Endothelial cell of umbilical vein (primary cell): ENCODE measurements around the gene DHRS1. TPM values are rescaled to one million over a fixed set of nuclear protein-coding genes. Genes with fewer than 3 reads are reported as not detected.
"Not testable (repeated sequence)": the region's sequence is repeated elsewhere in the genome, so short reads cannot be mapped to it uniquely, and the experiment has no call there.

ENCODE experiments used
- BruUV-seq: library from RNA; stranded (reverse); fragments of 400-500 nt; replicated peaks from 2 replicates; lab custom pipeline; 2021; lab: Mats Ljungman, UMichigan
- CTCF ChIA-PET: fragments of 300-600, 350-600 bp; sonication (Branson Sonifier 250); formaldehyde crosslinking; loops from one replicate; lab custom pipeline; 2021; ENCODE audit warnings: antibody characterized with exemption, inconsistent platforms; lab: Charles Lee
- POLR2A ChIA-PET: fragments of 300-600, 350-600 bp; sonication (Branson Sonifier 250); formaldehyde crosslinking; loops from one replicate; lab custom pipeline; 2021; ENCODE audit warnings: antibody characterized with exemption, inconsistent platforms; lab: Charles Lee
- DNase-seq: peaks from one replicate; pipeline ENCODE4 v3.0.0-alpha.2; 2011; ENCODE audit warnings: low read depth, low spot score
- FAIRE-seq: peaks from 2 replicates; lab custom pipeline; 2011; peaks lifted over from hg19 to GRCh38; lab: Jason Lieb, UNC
- H2AFZ ChIP-seq: 2 replicates; pipeline ENCODE4 v1.6.0; 2012; ENCODE audit warnings: low read depth, low read length, control low read depth, inconsistent platforms
- H3K27ac ChIP-seq: 2 replicates; pipeline ENCODE4 v1.5.1; 2011; ENCODE audit warnings: low read depth, mild to moderate bottlenecking, control low read depth, low read length, moderate library complexity; ENCODE audit not compliant: insufficient read depth
- H3K27me3 ChIP-seq, 2 experiments: 2 replicates each; pipeline versions ENCODE4 v1.6.0 to v1.6.1; 2011; ENCODE audit warnings: low read length in 2 of 2, mixed read lengths in 1 of 2; ENCODE audit not compliant: control insufficient read depth in 2 of 2, insufficient read depth in 2 of 2
- H3K36me3 ChIP-seq, 2 experiments: 2 replicates in 1 of 2; 3 replicates in 1 of 2; pipeline ENCODE4 v1.5.1; 2011; ENCODE audit warnings: low read length in 2 of 2, mild to moderate bottlenecking in 1 of 2, moderate library complexity in 1 of 2; ENCODE audit not compliant: control insufficient read depth in 2 of 2, insufficient read depth in 2 of 2; ENCODE audit errors: extremely low read depth in 1 of 2
- H3K4me1 ChIP-seq: 3 replicates; pipeline ENCODE4 v1.5.1; 2011; ENCODE audit warnings: mild to moderate bottlenecking, low read length; ENCODE audit not compliant: control insufficient read depth, insufficient read depth; ENCODE audit errors: extremely low read depth
- H3K4me2 ChIP-seq: 2 replicates; pipeline ENCODE4 v1.6.1; 2011; ENCODE audit warnings: low read length, control low read depth, mixed read lengths; ENCODE audit not compliant: insufficient read depth
- H3K4me3 ChIP-seq, 3 experiments: fragments of 200-600 bp in 1 of 3; sonication (generic), shearing (Covaris generic) in 1 of 3; replicated peaks in 1 of 3; 2 replicates each; pipeline ENCODE4 v1.5.1; 2011 to 2016; ENCODE audit warnings: control low read depth in 3 of 3, low read length in 3 of 3, mild to moderate bottlenecking in 2 of 3, inconsistent platforms in 1 of 3, low read depth in 1 of 3, moderate library complexity in 1 of 3; ENCODE audit not compliant: insufficient read depth in 1 of 3
- H3K79me2 ChIP-seq: 2 replicates; pipeline ENCODE4 v1.6.0; 2012; ENCODE audit warnings: low read length, inconsistent platforms; ENCODE audit not compliant: control insufficient read depth, insufficient read depth
- H3K9ac ChIP-seq: replicated peaks from 2 replicates; pipeline ENCODE3; 2011; ENCODE audit warnings: low read length, control low read depth; ENCODE audit not compliant: insufficient read depth; ENCODE audit errors: extremely low read depth
- H3K9me1 ChIP-seq: replicated peaks from 3 replicates; pipeline ENCODE4 v1.6.0; 2011; ENCODE audit warnings: mild to moderate bottlenecking, low read length; ENCODE audit not compliant: control insufficient read depth, insufficient read depth; ENCODE audit errors: extremely low read depth
- H3K9me3 ChIP-seq: replicated peaks from 2 replicates; pipeline ENCODE4 v1.5.1; 2012; ENCODE audit warnings: low read length, inconsistent platforms; ENCODE audit not compliant: control insufficient read depth, insufficient read depth
- H4K20me1 ChIP-seq: replicated peaks from 2 replicates; pipeline ENCODE3; 2011; ENCODE audit warnings: mild to moderate bottlenecking, low read length; ENCODE audit not compliant: control insufficient read depth, insufficient read depth; ENCODE audit errors: extremely low read depth
- EZH2 ChIP-seq: IDR thresholded peaks from 2 replicates; pipeline ENCODE4 v1.6.1; 2012; ENCODE audit warnings: borderline replicate concordance, low read depth, mild to moderate bottlenecking, moderate library complexity, low read length, inconsistent platforms; ENCODE audit not compliant: severe bottlenecking
- GATA2 ChIP-seq: IDR thresholded peaks from 2 replicates; pipeline ENCODE4 v1.7.0; 2011; ENCODE audit warnings: low read depth, mild to moderate bottlenecking, moderate library complexity, mixed read lengths, low read length; ENCODE audit not compliant: insufficient read length, insufficient read depth
- JUN ChIP-seq: IDR thresholded peaks from 2 replicates; pipeline ENCODE4 v1.6.1; 2011; ENCODE audit warnings: borderline replicate concordance, low read depth; ENCODE audit not compliant: insufficient read length, insufficient read depth
- POLR2A ChIP-seq: IDR thresholded peaks from 2 replicates; pipeline ENCODE4 v1.6.1; 2012; ENCODE audit warnings: low read depth, mild to moderate bottlenecking, control low read depth, low read length
- POLR2AphosphoS5 ChIP-seq: IDR thresholded peaks from 2 replicates; pipeline ENCODE4 v1.6.1; 2012; ENCODE audit warnings: low read depth, mild to moderate bottlenecking, control low read depth, low read length, moderate library complexity; ENCODE audit not compliant: insufficient read depth
- dilution Hi-C: fragments of 300-500 bp; cut with MboI; formaldehyde crosslinking; loops from one replicate; pipeline ENCODE4 v1.15.0; 2019; ENCODE audit warnings: low sequenced_read_pairs; ENCODE audit not compliant: extremely low pct_ligation_motif_present
- intact Hi-C: fragments of 100-400 bp; cut with micrococcal nuclease; formaldehyde crosslinking; loops from one replicate; pipeline ENCODE4 v1.10.0; 2022
- polyA plus RNA-seq, 4 experiments: library from polyadenylated mRNA; depleted of rRNA in 3 of 4; stranded (reverse) in 3 of 4; unstranded in 1 of 4; fragments of >200 nt; gene quantifications; 2 replicates each; pipeline versions ENCODE4 v1.2.1 to v1.2.3, GENCODE V29; 2011 to 2012; ENCODE audit warnings: missing spikeins in 1 of 4
- total RNA-seq: library from RNA; stranded (reverse); gene quantifications from 2 replicates; pipeline ENCODE4 v1.2.3, GENCODE V29; 2021
- TF ChIP-seq, protein P1 (sequence below), 2 donors: IDR thresholded peaks; 1 replicate in 1 of 2; 2 replicates in 1 of 2; pipeline ENCODE4 v1.5.1; 2011; ENCODE audit warnings: low read length in 2 of 2, mild to moderate bottlenecking in 2 of 2, moderate library complexity in 2 of 2, control low read depth in 1 of 2, inconsistent platforms in 1 of 2, low read depth in 1 of 2; ENCODE audit not compliant: insufficient read depth in 1 of 2; ENCODE audit errors: extremely low read depth in 1 of 2
- TF ChIP-seq, protein P2 (sequence below): IDR thresholded peaks from 2 replicates; pipeline ENCODE4 v1.6.1; 2011; ENCODE audit not compliant: insufficient read depth, insufficient read length

Gene DHRS1
- total and polyA plus RNA-seq, 2 donors (not counting 3 experiments of a cell fraction or from before 2014, with no cell fraction given) = 18.0 to 69.5 TPM

DNA sequence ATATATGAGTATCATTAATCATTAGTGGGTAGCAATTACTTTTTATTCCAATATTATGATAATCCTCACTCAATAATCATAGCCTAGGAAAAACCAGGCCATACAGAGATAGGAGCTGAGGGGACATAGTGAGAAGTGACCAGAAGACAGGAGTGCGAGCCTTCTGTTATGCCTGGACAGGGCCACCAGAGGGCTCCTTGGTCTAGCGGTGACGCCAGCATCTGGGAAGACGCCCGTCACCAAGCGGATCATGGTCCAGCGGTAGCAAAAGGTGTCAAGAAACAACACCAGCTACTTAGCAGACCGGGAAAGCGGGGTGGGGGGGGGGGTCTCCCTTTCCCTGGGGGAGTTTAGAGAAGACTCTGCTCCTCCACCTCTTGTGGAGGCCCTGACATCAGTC lies 28.3 kb upstream of the DHRS1 start:
- TF ChIP-seq, protein P1, sequence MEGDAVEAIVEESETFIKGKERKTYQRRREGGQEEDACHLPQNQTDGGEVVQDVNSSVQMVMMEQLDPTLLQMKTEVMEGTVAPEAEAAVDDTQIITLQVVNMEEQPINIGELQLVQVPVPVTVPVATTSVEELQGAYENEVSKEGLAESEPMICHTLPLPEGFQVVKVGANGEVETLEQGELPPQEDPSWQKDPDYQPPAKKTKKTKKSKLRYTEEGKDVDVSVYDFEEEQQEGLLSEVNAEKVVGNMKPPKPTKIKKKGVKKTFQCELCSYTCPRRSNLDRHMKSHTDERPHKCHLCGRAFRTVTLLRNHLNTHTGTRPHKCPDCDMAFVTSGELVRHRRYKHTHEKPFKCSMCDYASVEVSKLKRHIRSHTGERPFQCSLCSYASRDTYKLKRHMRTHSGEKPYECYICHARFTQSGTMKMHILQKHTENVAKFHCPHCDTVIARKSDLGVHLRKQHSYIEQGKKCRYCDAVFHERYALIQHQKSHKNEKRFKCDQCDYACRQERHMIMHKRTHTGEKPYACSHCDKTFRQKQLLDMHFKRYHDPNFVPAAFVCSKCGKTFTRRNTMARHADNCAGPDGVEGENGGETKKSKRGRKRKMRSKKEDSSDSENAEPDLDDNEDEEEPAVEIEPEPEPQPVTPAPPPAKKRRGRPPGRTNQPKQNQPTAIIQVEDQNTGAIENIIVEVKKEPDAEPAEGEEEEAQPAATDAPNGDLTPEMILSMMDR (IDR thresholded peaks at IDR 0.05; ENCODE audit: extremely low read depth in 1 of 2, insufficient read depth in 1 of 2, low read depth in 1 of 2, low read length in 2 of 2) = peak; percentile 18 to 40
- H3K9ac ChIP-seq, POLR2A ChIA-PET, H3K9me1 ChIP-seq, FAIRE-seq, BruUV-seq, H4K20me1 ChIP-seq, H3K79me2 ChIP-seq, H3K4me2 ChIP-seq, H3K27me3 ChIP-seq, H3K4me3 ChIP-seq, dilution Hi-C loops, DNase-seq, H3K9me3 ChIP-seq, H3K27ac ChIP-seq, H2AFZ ChIP-seq: not testable (repeated sequence)
- Histone ChIP-seq H3K36me3 (peaks cover 0 to 16% of the 10 kb centered on the region in 2 experiments), H3K4me1 (peaks cover 12% of the 10 kb centered on the region)
- CTCF ChIA-PET = interaction anchor here (0.7 to 20.1 kb wide), 4 partner anchors 8 to 106 kb away, joined by 3 to 811 read pairs (median 6); partner anchors contain the start of genes CBLN3 and KHNYN
- intact Hi-C loops = loop anchor here (1.0 kb wide), 2 partner anchors 103 to 108 kb away; no protein-coding TSS in a partner anchor

DNA sequence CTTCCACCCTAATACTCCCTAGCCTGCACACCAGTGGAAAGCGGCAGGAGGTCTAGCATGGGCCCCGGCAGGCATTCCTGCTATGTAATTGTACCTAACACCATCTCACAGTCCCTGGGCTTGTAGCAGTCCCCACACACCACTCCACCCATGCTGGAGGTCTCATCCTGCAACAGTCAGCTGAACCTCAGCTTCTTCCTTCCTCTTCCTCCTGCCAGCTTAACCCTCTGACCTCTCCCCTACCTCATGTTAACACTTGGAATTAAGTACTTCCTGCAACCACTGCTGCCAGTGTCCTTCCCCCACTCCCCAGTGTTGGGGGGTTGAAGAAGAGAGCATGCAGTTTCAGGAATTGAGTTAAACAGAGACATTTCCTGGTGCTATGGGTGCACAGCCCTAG lies 27.7 kb upstream of the DHRS1 start:
- dilution Hi-C loops = no loop called here
- no TSS peak for BruUV-seq
- Histone ChIP-seq H3K27me3 (no peaks in the 10 kb centered on the region), H3K36me3 (peaks cover 0 to 18% of the 10 kb centered on the region in 2 experiments), H3K4me2 (peak overlapping the region; percentile 8), H3K4me3 (no peak overlapping the region), H2AFZ (no peak overlapping the region), H4K20me1 (no peaks in the 10 kb centered on the region), H3K27ac (no peak overlapping the region), H3K9me3 (no peaks in the 10 kb centered on the region), H3K79me2 (no peaks in the 10 kb centered on the region), H3K9me1 (no peaks in the 10 kb centered on the region), H3K4me1 (peaks cover 6% of the 10 kb centered on the region), H3K9ac (no peak overlapping the region)
- DNase-seq = no peak
- POLR2A ChIA-PET = interaction anchor here (0.6 kb wide), 1 partner anchor 273 kb away, joined by 5 read pairs; no protein-coding TSS in a partner anchor
- FAIRE-seq = no peak
- CTCF ChIA-PET = interaction anchor here (2.2 to 20.1 kb wide), 3 partner anchors 20 to 107 kb away, joined by 7 to 811 read pairs (median 14); partner anchors contain the start of genes CBLN3, CIDEB and KHNYN
- no peak for TF ChIP-seq JUN
- TF ChIP-seq POLR2A = no peak
- TF ChIP-seq GATA2 = no peak
- no peak for TF ChIP-seq EZH2
- TF ChIP-seq, protein P2, sequence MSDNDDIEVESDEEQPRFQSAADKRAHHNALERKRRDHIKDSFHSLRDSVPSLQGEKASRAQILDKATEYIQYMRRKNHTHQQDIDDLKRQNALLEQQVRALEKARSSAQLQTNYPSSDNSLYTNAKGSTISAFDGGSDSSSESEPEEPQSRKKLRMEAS = no peak
- TF ChIP-seq POLR2AphosphoS5 = no peak
- TF ChIP-seq, protein P1 (IDR thresholded peaks at IDR 0.05; ENCODE audit: extremely low read depth in 1 of 2, insufficient read depth in 1 of 2, low read depth in 1 of 2, low read length in 2 of 2) = no peak
- intact Hi-C loops = no loop called here
